PC-9 (cell line): Measurements from ENCODE around the gene PDE3A. TPM values are rescaled to one million over a fixed set of nuclear protein-coding genes. Genes with fewer than 3 reads are reported as not detected.

ENCODE experiments used
- BruUV-seq: library from RNA; stranded (reverse); fragments of 400-500 nt; replicated peaks from 2 replicates; lab custom pipeline; 2021; lab: Mats Ljungman, UMichigan
- CTCF ChIA-PET: fragments of 300-600 bp; sonication (Branson Sonifier 250); formaldehyde crosslinking; loops from one replicate; lab custom pipeline; 2022; ENCODE audit warnings: antibody characterized with exemption; lab: Charles Lee
- POLR2A ChIA-PET: fragments of 300-600 bp; sonication (Branson Sonifier 250); formaldehyde crosslinking; loops from one replicate; lab custom pipeline; 2022; ENCODE audit warnings: antibody characterized with exemption; ENCODE audit not compliant: unreplicated experiment; lab: Charles Lee
- DNase-seq, 2 experiments: peaks; one replicate each; pipeline versions ENCODE4 v3.0.0 to v3.0.0-alpha.2; 2015 to 2022; ENCODE audit warnings: mixed read lengths in 1 of 2
- H2AFZ ChIP-seq: fragments of 200-600 bp; sonication (generic); 2 replicates; pipeline ENCODE4 v1.8.1; 2017; ENCODE audit warnings: antibody characterized with exemption
- H3F3A ChIP-seq: fragments of 200-600 bp; sonication (generic); 2 replicates; pipeline ENCODE4 v1.8.1; 2017; ENCODE audit warnings: antibody characterized with exemption, mild to moderate bottlenecking, low read depth; ENCODE audit not compliant: insufficient read depth
- H3K27ac ChIP-seq: fragments of 200-600 bp; sonication (generic); 2 replicates; pipeline ENCODE4 v1.6.1; 2016; ENCODE audit warnings: mixed run types
- H3K27me3 ChIP-seq: fragments of 200-600 bp; sonication (generic); 2 replicates; pipeline ENCODE4 v1.6.1; 2016; ENCODE audit warnings: low read depth, mixed run types; ENCODE audit not compliant: insufficient read depth
- H3K36me3 ChIP-seq: fragments of 200-600 bp; sonication (generic); 2 replicates; pipeline ENCODE4 v1.6.1; 2016; ENCODE audit warnings: low read depth, mixed run types
- H3K4me1 ChIP-seq: fragments of 200-600 bp; sonication (generic); replicated peaks from 2 replicates; pipeline ENCODE4 v1.6.1; 2016; ENCODE audit warnings: mixed run types; ENCODE audit not compliant: insufficient read depth
- H3K4me2 ChIP-seq: fragments of 200-600 bp; sonication (generic); 2 replicates; pipeline ENCODE4 v1.6.1; 2017; ENCODE audit warnings: mixed run types
- H3K4me3 ChIP-seq: fragments of 200-600 bp; sonication (generic); 2 replicates; pipeline ENCODE4 v1.6.1; 2016; ENCODE audit warnings: mixed run types
- H3K79me2 ChIP-seq: fragments of 200-600 bp; sonication (generic); 2 replicates; pipeline ENCODE4 v1.6.1; 2017; ENCODE audit warnings: low read depth, mixed run types
- H3K9me2 ChIP-seq: fragments of 200-600 bp; sonication (generic); 2 replicates; pipeline ENCODE4 v1.8.1; 2017; ENCODE audit warnings: mild to moderate bottlenecking; ENCODE audit not compliant: insufficient read depth
- H3K9me3 ChIP-seq: fragments of 200-600 bp; sonication (generic); 2 replicates; pipeline ENCODE4 v1.8.1; 2016; ENCODE audit warnings: low read depth; ENCODE audit not compliant: insufficient read depth
- H4K20me1 ChIP-seq: fragments of 200-600 bp; sonication (generic); 2 replicates; pipeline ENCODE4 v1.8.1; 2017; ENCODE audit not compliant: insufficient read depth
- CTCF ChIP-seq: fragments of 200-600 bp; sonication (generic); conservative IDR thresholded peaks from 2 replicates; pipeline ENCODE4 v1.6.1; 2017; ENCODE audit warnings: mixed run types, antibody characterized with exemption, mild to moderate bottlenecking, moderate library complexity
- EZH2 ChIP-seq: fragments of 200-600 bp; sonication (generic); IDR thresholded peaks from 2 replicates; pipeline ENCODE4 v1.8.0; 2017; ENCODE audit warnings: antibody characterized with exemption, low read depth
- intact Hi-C: fragments of 100-400 bp; cut with micrococcal nuclease; formaldehyde crosslinking; loops from one replicate; pipeline ENCODE4 v1.10.0; 2022; ENCODE audit not compliant: unreplicated experiment
- total RNA-seq: library from RNA; stranded (reverse); gene quantifications from 2 replicates; pipeline ENCODE4 v1.2.3, GENCODE V29; 2021

PDE3A gene
- total RNA-seq, 1 experiment from 2014 or later = not detected

DNA sequence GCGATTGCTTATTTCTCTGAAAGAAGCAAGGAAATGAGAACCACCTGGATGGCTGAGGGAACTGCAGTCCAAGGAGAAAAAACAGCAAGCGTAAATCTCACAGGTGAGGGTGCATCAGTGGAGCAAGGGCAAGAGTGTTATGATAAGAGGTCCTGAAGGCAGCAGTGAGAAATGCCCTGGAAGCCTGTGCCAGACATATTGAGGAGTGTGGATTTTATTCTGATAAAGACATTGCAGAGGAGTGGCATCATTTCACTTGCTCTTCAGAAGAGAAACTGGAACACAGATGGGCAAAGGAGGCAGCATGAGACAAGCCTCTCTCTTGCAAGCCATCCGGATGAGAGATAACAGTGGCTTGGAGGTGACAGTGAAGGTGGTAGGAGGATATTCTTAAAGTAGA, 78.5 kb downstream of the PDE3A start:
- H3K4me1 ChIP-seq = no peaks in the 10 kb centered on the region
- H3K9me3 ChIP-seq = no peaks in the 10 kb centered on the region
- H3K4me3 ChIP-seq = no peak overlapping the region
- 0 out of 2 replicates have a peak, but pooled peaks cover 7% of the 10 kb centered on the region for H3K27me3 ChIP-seq
- H3K9me2 ChIP-seq = no peaks in the 10 kb centered on the region
- no peaks in the 10 kb centered on the region for H3K36me3 ChIP-seq
- intact Hi-C loops = no loop called here
- no peak overlapping the region for H2AFZ ChIP-seq
- no peak overlapping the region for H3K4me2 ChIP-seq
- CTCF ChIA-PET = no interaction called here
- H3K27ac ChIP-seq = no peak overlapping the region
- TF ChIP-seq EZH2 (no peak), CTCF (no peak)
- H3K79me2 ChIP-seq = no peaks in the 10 kb centered on the region
- POLR2A ChIA-PET = no interaction called here
- H4K20me1 ChIP-seq = no peaks in the 10 kb centered on the region
- DNase-seq = no peak
- no TSS peak for BruUV-seq
- H3F3A ChIP-seq = no peaks in the 10 kb centered on the region

- no TSS peak for BruUV-seq
- Histone ChIP-seq H2AFZ (no peak overlapping the region), H3K79me2 (no peaks in the 10 kb centered on the region), H3K9me3 (no peaks in the 10 kb centered on the region), H3K36me3 (no peaks in the 10 kb centered on the region), H3K4me1 (no peaks in the 10 kb centered on the region), H3K4me2 (no peak overlapping the region), H3F3A (no peaks in the 10 kb centered on the region), H3K27ac (no peak overlapping the region), H3K27me3 (0 out of 2 replicates have a peak, but pooled peaks cover 7% of the 10 kb centered on the region), H3K4me3 (no peak overlapping the region), H3K9me2 (no peaks in the 10 kb centered on the region), H4K20me1 (no peaks in the 10 kb centered on the region)
- no peak for DNase-seq
- intact Hi-C loops = no loop called here
- TF ChIP-seq CTCF (no peak), EZH2 (no peak)
- CTCF ChIA-PET = no interaction called here
- POLR2A ChIA-PET = no interaction called here
Measured at GRCh38 chr12:20448781-20449180, 80.4 kb downstream of the PDE3A start.

DNA sequence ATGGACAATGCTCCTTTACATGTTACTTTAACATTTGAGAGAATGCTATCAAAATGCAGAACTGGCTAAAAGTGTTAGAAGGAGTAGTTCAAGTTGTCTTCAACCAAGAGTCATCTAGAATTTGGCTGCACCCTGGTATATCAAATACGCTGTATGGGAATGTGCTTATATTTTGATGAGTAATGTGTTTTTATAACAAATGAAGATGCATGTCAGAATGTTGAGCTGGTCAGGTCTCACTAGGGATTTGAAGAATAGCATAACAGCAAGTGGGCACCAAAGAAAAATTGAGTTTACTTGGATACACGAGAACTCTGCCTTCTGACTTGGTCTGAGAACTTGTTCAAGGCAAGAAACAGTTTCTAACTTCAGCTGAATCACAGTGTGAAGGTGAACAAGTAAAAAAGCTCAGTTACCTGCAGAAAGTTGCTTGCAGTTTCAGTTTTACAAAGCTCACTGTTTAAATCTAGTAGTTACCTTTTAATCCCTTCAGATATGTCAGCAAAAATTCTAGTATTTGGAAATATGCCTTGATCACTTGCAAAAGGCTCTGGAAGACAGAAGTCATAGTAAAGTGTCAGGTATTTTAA, 82.3 kb downstream of the PDE3A start:
- DNase-seq = no peak
- no peak for TF ChIP-seq CTCF
- no peak for TF ChIP-seq EZH2
- H3F3A ChIP-seq = no peaks in the 10 kb centered on the region
- ChIA-PET CTCF (interaction anchor here (0.5 kb wide), 1 partner anchor 10 kb away, joined by 6 read pairs; no protein-coding TSS in a partner anchor), POLR2A (no interaction called here)
- H3K4me1 ChIP-seq = no peaks in the 10 kb centered on the region
- no peak overlapping the region for H2AFZ ChIP-seq
- no peaks in the 10 kb centered on the region for H4K20me1 ChIP-seq
- no peaks in the 10 kb centered on the region for H3K9me3 ChIP-seq
- no peak overlapping the region for H3K27ac ChIP-seq
- H3K9me2 ChIP-seq = no peaks in the 10 kb centered on the region
- no TSS peak for BruUV-seq
- H3K27me3 ChIP-seq = 0 out of 2 replicates have a peak, but pooled peaks cover 3% of the 10 kb centered on the region
- H3K4me3 ChIP-seq = no peak overlapping the region
- intact Hi-C loops = no loop called here
- no peaks in the 10 kb centered on the region for H3K79me2 ChIP-seq
- no peak overlapping the region for H3K4me2 ChIP-seq
- H3K36me3 ChIP-seq = no peaks in the 10 kb centered on the region
